GM12872 (cell line): ENCODE results near the gene SDHAF3.
A peak's percentile ranks its signal among the peaks of the same experiment; 100 is the strongest.

ENCODE experiments used
- TF ChIP-seq, protein P1 (sequence below): IDR thresholded peaks from 3 replicates; pipeline ENCODE4 v1.5.1; 2011; ENCODE audit warnings: low read depth, mild to moderate bottlenecking, low read length, moderate library complexity; ENCODE audit not compliant: insufficient read depth

Gene SDHAF3

DNA sequence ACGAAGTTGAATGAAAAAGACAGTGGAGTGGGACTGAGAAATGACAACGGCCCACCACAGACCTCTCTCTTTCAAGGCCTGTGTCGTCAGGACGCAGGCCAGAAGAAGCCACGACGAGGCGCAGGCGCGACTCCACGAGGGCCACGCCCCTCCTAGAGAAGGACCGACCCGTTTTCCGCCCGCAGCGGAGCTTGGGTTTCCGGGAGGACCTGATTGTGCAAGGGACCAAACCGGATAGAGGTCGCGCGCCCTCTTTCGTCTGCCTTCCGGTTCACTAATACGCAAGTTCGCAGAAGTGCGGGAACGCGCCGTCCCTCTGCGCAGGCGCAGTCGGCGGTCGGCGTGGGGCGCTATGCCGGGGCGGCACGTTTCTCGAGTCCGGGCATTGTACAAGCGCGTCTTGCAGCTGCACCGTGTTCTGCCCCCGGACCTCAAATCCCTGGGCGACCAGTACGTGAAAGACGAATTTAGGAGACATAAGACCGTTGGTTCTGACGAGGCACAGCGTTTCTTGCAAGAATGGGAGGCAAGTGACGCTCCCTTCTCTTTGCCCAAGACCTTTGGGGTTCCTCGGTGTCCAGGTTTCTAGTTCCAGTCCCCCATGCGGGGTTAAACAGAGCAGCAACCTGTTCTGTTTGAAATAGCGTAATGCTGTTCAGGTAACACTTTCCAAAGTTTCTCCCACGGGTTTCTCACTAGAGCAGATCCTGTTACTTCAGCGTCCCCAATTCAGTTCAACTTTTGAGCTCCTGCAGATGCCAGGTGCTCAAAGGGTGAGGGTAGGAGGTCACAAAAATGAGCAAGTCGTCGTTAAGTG, at the start of gene SDHAF3:
Gene SDHAF3 (plus strand): TSS at position 327 of the 817 bp plus-strand sequence. CDS start 26 bp downstream, at position 353.
- TF ChIP-seq, protein P1, sequence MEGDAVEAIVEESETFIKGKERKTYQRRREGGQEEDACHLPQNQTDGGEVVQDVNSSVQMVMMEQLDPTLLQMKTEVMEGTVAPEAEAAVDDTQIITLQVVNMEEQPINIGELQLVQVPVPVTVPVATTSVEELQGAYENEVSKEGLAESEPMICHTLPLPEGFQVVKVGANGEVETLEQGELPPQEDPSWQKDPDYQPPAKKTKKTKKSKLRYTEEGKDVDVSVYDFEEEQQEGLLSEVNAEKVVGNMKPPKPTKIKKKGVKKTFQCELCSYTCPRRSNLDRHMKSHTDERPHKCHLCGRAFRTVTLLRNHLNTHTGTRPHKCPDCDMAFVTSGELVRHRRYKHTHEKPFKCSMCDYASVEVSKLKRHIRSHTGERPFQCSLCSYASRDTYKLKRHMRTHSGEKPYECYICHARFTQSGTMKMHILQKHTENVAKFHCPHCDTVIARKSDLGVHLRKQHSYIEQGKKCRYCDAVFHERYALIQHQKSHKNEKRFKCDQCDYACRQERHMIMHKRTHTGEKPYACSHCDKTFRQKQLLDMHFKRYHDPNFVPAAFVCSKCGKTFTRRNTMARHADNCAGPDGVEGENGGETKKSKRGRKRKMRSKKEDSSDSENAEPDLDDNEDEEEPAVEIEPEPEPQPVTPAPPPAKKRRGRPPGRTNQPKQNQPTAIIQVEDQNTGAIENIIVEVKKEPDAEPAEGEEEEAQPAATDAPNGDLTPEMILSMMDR = 0 out of 3 replicates have a peak, but pooled peaks have one; percentile 14

DNA sequence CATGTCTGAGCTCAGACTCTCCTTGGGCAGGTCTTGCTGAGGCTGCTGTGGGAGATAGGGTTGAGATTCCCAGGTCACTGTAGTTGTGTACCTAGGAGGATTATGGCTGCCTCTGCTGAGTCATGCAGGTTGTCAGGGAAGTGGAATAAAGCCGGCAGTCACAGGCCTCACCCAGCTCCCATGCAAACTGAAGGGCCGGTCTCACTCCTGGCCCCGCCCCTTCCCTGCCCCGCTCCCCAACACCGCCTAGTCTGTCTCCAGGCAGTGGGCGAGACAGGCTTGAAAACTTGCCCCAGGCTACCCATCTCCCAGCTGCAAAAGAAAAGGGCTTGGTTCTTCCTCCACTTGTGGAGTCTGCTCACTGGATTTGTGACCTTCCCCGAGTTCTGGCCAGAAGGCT, 41.6 kb upstream of the SDHAF3 start:
- TF ChIP-seq, protein P1 = no peak

DNA sequence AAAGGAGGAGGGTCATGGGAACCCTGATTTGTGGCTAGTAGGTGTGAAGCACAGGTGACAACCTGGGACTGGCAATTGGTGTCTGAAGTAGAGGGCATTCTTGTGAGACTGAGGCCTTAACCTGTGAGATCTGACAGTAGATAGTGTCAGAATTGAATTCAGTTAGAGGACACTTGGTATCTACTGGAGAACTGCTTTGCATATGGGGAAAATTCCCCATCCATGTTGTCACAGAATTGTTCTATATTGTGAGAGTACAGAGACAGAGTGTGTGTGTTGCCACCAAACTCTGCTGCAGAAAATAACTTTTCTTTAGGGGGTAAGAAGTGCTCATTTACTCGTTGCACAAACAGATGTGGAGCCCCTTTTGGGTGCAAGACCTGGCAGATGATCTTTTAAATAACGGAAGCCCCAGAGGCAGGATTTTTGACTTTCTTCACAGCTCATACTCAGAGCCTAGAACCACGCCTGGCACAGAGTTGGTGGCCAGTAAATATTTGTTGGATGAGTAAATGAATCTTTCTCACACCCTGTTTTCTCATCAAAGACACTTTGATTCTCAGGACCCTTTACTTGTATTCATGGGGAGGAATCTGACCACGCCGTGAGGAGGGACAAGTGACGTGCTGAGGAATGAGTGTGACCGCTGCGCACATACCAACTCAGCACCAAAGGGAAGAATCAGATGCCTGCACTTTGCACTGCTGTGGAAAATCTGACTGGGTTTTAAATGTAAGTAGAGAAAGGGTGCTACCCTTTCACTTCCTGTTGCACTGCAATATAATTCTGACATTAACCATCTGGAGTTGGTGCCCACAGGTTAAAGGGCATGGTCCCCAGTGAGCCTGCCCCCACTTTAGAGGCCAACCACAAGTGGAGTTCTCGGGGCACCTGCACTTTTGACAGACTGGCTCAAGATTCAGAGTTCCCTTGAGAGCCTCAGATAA, 39.2 kb upstream of the SDHAF3 start:
- TF ChIP-seq, protein P1 = no peak

DNA sequence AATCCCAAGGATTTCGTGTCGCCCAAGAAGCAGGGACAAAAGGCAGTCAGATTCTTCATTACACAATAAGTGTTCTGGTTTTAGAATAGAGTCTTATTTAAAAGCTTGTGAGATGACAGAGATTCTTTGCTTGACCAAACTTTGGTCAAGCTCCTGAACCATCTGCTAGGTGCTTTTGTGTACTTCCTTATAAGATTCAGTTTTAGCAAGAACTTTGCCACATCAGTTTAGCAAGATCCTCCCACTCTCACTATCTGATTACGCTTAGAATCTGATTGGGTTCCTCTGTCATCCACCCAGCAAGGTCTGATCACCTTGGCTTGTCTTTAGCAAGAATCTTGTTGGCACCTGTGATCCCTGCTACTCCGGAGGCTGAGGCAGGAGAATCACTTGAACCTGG, 38.2 kb upstream of the SDHAF3 start:
- TF ChIP-seq, protein P1 = no peak

DNA sequence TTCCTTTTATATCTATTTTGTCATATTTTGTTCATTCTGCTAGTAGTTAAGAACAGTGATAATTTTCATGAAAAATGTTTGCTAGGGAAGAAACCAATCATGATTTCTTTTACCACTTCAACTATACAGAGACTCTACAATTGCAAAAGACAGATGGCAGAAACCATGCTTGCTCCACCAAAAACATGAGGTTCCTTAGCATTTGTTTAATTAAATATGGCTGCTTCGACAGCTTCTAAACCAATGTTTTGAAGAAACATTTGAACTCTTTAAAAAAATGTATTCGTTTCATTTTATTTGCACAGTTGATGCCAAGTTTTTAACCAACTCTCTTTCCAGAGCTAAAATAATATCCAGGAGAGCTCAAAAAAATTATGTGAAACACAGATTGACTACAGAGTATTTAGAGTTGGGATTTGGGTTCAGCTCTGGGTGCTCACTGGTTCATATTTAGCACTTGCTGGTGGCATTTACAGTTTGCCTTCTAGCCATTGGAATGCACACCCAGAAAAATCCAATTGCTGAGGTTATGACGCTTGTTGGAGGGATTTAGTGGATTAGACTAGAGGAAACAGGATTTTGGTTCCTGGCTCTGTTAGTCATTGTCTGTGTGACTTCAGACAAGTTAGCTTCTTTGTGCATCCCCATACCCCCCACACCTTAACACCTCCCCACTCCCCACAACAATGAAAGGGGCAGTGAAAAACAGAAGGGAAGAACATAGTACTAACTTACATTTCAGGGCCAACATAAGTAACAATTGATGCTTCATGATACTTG, 35.8 kb upstream of the SDHAF3 start:
- TF ChIP-seq, protein P1 = no peak

DNA sequence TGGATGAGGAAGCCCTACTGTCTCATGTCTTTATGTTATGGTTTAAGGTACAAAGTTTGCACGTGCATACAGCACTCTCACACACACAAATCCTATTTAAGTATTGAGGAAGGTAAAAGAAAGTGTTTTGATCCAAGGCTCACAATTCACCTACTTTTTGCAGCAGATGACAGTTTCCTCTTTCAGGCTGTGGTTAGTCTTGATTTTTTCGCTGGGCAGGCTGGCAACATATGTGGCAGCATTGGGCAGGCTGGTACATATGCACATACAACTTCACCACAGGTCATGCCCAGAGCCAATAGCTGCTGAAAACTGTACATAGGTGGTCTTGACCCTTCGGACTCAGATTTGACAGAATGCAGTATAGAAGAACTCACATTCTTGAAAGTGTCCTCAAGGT, 29.1 kb upstream of the SDHAF3 start:
- TF ChIP-seq, protein P1 = no peak
